Panc1 (cell line): Measurements from ENCODE around the gene EP300. TPM values are rescaled to one million over a fixed set of nuclear protein-coding genes. Genes with fewer than 3 reads are reported as not detected.
"Not testable (repeated sequence)": the region's sequence is repeated elsewhere in the genome, so short reads cannot be mapped to it uniquely, and the experiment has no call there.

Experiments used
- ATAC-seq: fragments of 200-7000 bp; cut with Tn5 transposase; 2 replicates; pipeline ENCODE4 v1.9.1; 2020; ENCODE audit warnings: mild to moderate bottlenecking, moderate library complexity
- BruUV-seq: library from RNA; stranded (reverse); fragments of 400-500 nt; replicated peaks from 2 replicates; lab custom pipeline; 2021; lab: Mats Ljungman, UMichigan
- CTCF ChIA-PET: fragments of 300-600 bp; sonication (Branson Sonifier 250); formaldehyde crosslinking; loops from one replicate; lab custom pipeline; 2022; ENCODE audit warnings: antibody characterized with exemption; lab: Charles Lee
- POLR2A ChIA-PET: fragments of 300-600 bp; sonication (Branson Sonifier 250); formaldehyde crosslinking; loops from one replicate; lab custom pipeline; 2022; ENCODE audit warnings: antibody characterized with exemption; lab: Charles Lee
- DNase-seq: peaks from one replicate; pipeline ENCODE4 v3.0.0-alpha.2; 2010; ENCODE audit warnings: low read depth, low spot score
- H3K27ac ChIP-seq: 2 replicates; pipeline ENCODE4 v1.5.1; 2011; ENCODE audit warnings: mild to moderate bottlenecking, low read length, inconsistent platforms
- H3K27me3 ChIP-seq: fragments of 200-500 bp; sonication (Bioruptor generic); 2 replicates; pipeline ENCODE4 v1.6.0; 2014; ENCODE audit warnings: low read length, inconsistent platforms; ENCODE audit not compliant: control insufficient read depth, insufficient read depth
- H3K36me3 ChIP-seq: fragments of 200-500 bp; sonication (Bioruptor generic); 2 replicates; pipeline ENCODE4 v1.5.1; 2014; ENCODE audit warnings: inconsistent platforms, mild to moderate bottlenecking, low read length, moderate library complexity; ENCODE audit not compliant: control insufficient read depth, insufficient read depth
- H3K4me1 ChIP-seq: 2 replicates; pipeline ENCODE4 v1.5.1; 2011; ENCODE audit warnings: inconsistent platforms, mild to moderate bottlenecking, low read length, moderate library complexity; ENCODE audit not compliant: control insufficient read depth, insufficient read depth
- H3K4me3 ChIP-seq, 2 experiments: 2 replicates each; pipeline ENCODE4 v1.5.1; 2011 to 2012; ENCODE audit warnings: low read depth in 2 of 2, low read length in 2 of 2, mild to moderate bottlenecking in 2 of 2, inconsistent platforms in 1 of 2, moderate library complexity in 1 of 2
- H3K9me3 ChIP-seq: fragments of 200-500 bp; sonication (Bioruptor generic); 2 replicates; pipeline ENCODE4 v1.5.1; 2014; ENCODE audit warnings: low read depth, mild to moderate bottlenecking, inconsistent platforms, low read length, moderate library complexity; ENCODE audit not compliant: control insufficient read depth, insufficient read depth
- CTCF ChIP-seq: fragments of 450-650 bp; IDR thresholded peaks from 2 replicates; pipeline ENCODE4 v1.5.1; 2017; ENCODE audit warnings: mild to moderate bottlenecking
- SIN3A ChIP-seq: IDR thresholded peaks from 2 replicates; pipeline ENCODE4 v1.6.1; 2012; ENCODE audit warnings: low read depth, mild to moderate bottlenecking, low read length, moderate library complexity, borderline replicate concordance; ENCODE audit not compliant: insufficient read depth
- in situ Hi-C: cut with HindIII; loops from 2 replicates; pipeline ENCODE4 v1.10.0; 2016; ENCODE audit warnings: low sequenced_read_pairs, low pct_unique_long_range_greater_than_20kb
- intact Hi-C: fragments of 100-400 bp; cut with micrococcal nuclease; formaldehyde crosslinking; loops from one replicate; pipeline ENCODE4 v1.10.0; 2022; ENCODE audit not compliant: unreplicated experiment
- total RNA-seq: library from RNA; stranded (reverse); gene quantifications from one replicate; pipeline ENCODE4 v1.2.1, GENCODE V29; 2021; ENCODE audit not compliant: unreplicated experiment

The EP300 gene
- total RNA-seq, 1 experiment from 2014 or later = 46.8 TPM

GRCh38 chr22:41062146-41062545 is 30.2 kb upstream of the EP300 start:
- BruUV-seq = no TSS peak

GRCh38 chr22:41064326-41064725 is 28.1 kb upstream of the EP300 start:
- BruUV-seq, H3K9me3 ChIP-seq, H3K27ac ChIP-seq, H3K27me3 ChIP-seq, CTCF ChIA-PET, H3K4me1 ChIP-seq, H3K4me3 ChIP-seq, POLR2A ChIA-PET, in situ Hi-C loops, H3K36me3 ChIP-seq, DNase-seq, intact Hi-C loops, ATAC-seq: not testable (repeated sequence)

More at GRCh38 chr22:41062146-41062545, 30.2 kb upstream of the EP300 start:
- Histone ChIP-seq H3K4me1 (no peaks in the 10 kb centered on the region), H3K27me3 (no peaks in the 10 kb centered on the region), H3K36me3 (no peaks in the 10 kb centered on the region), H3K9me3 (no peaks in the 10 kb centered on the region), H3K4me3 (no peak overlapping the region), H3K27ac (no peak overlapping the region)
- POLR2A ChIA-PET = no interaction called here
- no peak for DNase-seq
- TF ChIP-seq SIN3A (no peak), CTCF (no peak)
- intact Hi-C loops (no loop called here), in situ Hi-C loops (no loop called here)
- ATAC-seq = no peak
- CTCF ChIA-PET = no interaction called here

GRCh38 chr22:41066341-41066740 is 26.1 kb upstream of the EP300 start:
- ATAC-seq, POLR2A ChIA-PET, in situ Hi-C loops: not testable (repeated sequence)

GRCh38 chr22:41067968-41068367 is 24.4 kb upstream of the EP300 start:
- H3K36me3 ChIP-seq, CTCF ChIA-PET, DNase-seq: not testable (repeated sequence)

More at GRCh38 chr22:41066341-41066740, 26.1 kb upstream of the EP300 start:
- H3K27ac ChIP-seq, DNase-seq, H3K27me3 ChIP-seq, CTCF ChIA-PET, H3K9me3 ChIP-seq, intact Hi-C loops, H3K4me1 ChIP-seq, H3K4me3 ChIP-seq, H3K36me3 ChIP-seq, BruUV-seq: not testable (repeated sequence)

More at GRCh38 chr22:41067968-41068367, 24.4 kb upstream of the EP300 start:
- H3K27me3 ChIP-seq, POLR2A ChIA-PET, intact Hi-C loops, in situ Hi-C loops, H3K4me1 ChIP-seq, H3K4me3 ChIP-seq, BruUV-seq, ATAC-seq, H3K27ac ChIP-seq, H3K9me3 ChIP-seq: not testable (repeated sequence)
